Putamen (tissue), 1 donor: Measurements from ENCODE around the gene OAF.
"Not testable (repeated sequence)": the region's sequence is repeated elsewhere in the genome, so short reads cannot be mapped to it uniquely, and the experiment has no call there.

Experiments
- DNase-seq: peaks from one replicate; pipeline ENCODE4 v3.0.0-alpha.2; 2016; ENCODE audit warnings: low spot score

OAF gene

DNA sequence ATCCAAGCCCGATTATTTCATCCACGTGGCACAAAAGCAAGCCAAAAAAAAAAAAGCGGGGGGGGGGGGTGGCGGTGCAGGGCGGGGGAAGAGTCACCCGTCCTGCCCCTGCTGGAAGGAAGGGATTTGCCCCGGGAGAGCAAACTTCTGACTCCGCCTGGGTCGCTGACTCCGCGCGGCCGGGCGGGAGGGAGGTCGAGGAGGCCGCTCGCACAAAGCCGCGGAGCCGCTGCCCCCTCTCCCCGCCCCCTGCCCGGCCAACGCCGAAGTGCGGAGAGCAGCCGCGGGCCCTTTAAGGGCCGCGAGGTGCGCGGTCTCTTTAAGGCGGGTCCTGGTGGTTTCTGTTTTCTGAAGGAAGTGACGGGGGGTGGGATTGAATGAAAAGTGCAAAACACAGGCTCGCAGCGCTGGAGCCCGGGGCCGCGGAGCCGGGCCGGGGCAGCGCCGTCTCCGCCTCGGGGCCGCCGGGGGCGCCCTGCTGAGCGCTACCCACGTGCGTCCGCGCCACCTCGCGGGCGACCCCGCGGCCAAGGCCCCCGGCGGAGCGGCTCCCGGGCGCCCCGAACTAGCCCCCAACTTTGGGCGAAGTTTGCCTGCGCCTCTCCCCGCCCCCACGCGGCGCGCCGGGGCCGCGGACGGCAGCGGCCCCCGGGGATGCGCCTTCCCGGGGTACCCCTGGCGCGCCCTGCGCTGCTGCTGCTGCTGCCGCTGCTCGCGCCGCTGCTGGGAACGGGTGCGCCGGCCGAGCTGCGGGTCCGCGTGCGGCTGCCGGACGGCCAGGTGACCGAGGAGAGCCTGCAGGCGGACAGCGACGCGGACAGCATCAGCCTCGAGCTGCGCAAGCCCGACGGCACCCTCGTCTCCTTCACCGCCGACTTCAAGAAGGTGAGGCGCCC lies at the start of gene OAF:
TSS of gene OAF (plus strand) at position 407 of the 896 bp plus-strand sequence. CDS start at position 655, 248 bp downstream.
- DNase-seq = peak; percentile 76

DNA sequence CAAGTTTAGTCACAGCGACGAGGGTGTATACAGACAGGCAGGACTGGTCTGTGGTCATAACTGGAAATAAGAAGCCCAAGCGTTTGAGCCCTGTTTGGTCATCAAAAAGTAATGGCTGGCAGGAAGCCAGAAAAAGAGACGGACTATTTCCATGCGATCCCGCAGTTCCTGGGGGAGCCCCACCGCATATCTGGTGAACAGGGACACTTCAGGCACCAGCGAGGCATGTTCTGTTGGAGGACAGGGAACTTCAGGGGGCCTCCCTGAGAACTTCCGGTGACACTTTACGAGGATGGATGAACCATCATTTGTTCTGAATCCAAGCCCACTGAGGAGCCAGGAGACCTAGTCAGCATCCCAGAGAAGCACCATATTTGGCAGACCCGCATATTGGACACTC lies 43.2 kb upstream of the OAF start:
- no peak for DNase-seq

DNA sequence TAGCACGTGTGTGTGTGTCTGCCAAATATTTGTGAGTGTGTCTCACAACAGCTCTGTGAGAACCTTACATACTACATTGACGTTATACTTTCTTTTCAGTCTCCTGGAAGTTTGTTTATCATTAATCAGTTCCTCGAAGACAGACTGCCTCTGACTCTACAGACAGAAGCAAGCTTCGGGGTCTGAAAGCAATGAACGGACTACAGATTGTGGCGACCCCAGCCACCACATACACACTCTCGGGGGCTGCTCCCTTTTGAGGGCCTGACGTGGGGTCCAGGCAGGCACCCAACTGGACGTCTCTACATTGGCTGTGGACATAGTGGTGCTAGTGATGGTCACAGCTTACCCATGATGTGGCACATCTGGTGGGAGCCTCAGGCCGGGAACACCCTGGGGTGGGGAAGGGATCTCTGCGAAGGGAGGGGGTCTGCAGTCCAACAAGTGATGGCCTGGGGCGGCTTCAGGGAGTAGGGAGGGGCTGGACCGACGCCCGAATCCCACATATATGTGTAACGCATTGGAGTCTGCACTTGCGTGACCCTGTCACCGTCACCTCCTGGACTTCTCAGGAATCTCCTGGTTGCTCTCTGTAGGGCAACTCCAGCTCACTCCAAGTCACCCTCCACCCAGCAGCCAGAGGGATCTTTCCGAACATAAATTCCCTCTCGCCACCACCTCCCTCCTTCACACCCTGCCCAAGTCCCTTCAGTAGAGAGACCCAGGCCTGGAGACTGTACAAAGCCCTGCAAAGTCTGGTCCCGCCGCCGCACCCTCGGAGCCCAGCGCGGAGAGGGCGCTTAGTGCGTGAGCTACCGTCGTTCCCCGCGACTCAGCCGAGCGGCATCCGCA lies 42.5 kb upstream of the OAF start:
- no peak for DNase-seq

DNA sequence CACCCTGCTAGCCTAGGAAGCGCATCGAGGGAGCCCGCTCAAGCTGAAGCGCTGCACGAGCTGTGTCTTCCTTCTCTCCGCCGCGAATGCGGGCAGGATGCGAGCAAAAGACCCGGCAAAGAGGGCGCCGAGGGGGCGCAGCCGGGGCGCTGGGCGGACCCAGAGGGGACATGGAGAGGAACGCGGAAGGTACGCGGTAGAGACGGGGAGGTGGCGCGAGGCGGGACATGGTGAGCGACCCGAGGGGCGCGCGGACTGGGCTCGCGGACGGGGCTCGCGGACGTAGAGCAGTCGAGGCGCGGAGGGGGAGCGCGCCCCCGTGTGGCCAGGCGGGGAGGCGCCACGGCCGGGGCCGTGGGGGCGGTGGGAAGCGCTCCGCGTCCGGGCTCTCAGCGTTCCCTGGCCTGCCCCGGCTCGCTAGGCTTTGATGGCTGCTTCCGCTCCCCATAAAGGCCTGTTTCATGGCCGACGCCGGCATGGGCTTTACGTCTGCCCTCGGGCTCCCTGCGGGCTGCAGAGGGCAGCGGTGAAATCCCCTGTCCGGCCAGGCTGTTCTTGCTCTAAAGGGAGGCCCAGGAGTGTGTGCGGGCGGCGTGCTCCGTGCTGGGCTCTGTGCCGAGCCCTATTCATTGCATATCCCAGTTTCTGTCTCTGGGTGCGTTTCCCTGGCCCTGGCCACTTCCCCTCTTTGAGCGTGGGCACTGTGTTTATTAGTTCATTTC lies 41.7 kb upstream of the OAF start:
- DNase-seq = peak; percentile 50

DNA sequence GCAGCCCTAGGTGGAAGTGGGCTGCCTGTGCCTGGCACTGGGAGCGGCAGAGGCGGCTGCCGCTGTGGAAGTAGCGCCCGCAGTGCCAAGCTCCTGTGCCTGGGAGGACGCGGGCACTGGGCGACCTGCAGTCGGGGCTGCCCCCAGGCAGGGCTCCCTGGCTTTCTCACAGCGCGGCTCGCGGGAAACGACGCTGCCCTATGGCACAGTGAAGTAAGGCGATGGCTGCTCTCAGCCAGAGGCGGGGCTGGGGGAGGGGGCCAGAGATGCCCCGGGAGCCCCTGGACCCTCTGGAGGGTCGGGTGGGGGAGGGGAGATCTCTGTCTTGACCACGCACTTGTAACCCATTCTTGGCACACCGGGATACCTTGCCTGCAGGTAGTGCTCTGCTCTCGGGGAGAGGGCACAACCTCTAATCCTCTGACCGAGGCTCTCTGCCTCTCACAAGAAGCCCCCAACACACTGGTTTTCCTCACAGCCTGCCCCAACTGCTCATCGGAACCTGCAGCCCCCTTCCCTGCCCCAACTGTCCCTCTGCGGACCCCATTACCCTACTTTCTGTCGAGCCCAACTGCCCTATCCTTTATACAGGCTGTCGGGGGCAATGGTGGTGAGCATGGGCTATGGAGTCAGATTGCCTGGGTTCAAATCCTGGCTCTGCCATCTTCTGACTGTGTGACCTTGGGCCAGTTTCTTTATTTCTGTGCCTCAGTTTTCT lies 40.7 kb upstream of the OAF start:
- no peak for DNase-seq

DNA sequence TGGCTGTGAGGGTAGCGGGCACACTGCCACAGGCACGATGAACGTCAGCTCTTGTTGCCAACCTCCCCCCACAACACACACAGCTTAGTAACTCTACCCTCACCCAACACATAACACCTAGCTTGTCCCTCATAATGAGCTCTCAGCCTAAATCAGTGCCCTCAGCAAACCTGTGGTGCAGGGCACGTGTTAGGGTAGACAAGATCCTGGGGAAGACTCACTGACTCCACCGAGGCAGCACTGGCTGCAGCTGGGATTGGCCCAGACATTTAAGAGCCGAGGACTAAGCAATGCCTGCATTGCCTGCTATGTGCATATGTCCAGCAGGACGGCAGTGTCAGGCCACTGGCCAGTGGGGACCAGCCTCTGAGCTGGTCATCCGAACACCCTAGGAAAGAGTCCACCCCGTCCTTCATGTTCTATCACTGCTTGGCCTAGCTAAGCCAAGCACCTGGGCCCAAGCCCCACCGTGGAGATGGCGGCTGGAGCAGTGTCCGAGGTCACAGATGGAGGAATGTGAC lies 40.0 kb upstream of the OAF start:
- DNase-seq = no peak

DNA sequence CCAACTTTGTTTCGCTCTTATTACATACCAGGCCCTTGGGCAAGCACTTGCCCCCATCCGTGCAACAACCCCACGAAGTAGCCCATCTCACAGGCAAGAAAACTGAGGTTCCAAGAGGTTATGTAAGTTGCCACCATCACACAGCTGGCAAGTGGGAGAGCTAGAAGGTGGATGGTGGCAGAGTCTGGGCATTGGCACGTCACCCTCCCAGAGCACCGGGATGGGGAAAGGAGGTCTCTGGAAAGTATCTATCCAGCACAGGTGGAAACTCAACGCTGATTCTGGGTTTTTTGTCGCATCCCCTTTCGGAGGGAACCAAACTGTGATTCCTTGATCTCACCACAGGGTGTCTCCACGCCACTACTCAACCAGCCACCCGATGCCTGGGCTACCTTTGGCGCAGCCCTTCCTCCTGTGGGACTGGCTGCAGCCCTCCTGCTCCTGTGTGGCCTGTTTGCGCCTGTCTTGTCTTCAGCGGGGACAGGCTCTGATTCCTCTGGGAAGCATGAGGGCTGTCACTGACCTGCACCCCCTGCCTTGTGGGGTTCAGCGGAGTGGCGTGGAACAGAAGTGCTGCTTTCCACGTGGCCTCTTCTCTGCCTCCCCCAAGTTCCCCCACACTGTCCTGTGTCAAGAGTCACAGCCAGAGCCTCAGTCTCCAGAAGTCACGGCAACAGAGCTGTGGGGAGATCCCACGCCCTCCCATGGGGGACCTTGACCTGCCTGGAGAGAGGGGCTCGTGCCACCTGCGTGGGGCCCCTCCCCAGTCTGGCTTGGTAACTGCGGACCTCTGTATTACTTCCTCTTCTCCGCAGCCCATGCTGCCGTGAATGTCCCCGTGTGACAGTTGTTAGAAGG lies 38.5 kb upstream of the OAF start:
- DNase-seq = peak; percentile 68

DNA sequence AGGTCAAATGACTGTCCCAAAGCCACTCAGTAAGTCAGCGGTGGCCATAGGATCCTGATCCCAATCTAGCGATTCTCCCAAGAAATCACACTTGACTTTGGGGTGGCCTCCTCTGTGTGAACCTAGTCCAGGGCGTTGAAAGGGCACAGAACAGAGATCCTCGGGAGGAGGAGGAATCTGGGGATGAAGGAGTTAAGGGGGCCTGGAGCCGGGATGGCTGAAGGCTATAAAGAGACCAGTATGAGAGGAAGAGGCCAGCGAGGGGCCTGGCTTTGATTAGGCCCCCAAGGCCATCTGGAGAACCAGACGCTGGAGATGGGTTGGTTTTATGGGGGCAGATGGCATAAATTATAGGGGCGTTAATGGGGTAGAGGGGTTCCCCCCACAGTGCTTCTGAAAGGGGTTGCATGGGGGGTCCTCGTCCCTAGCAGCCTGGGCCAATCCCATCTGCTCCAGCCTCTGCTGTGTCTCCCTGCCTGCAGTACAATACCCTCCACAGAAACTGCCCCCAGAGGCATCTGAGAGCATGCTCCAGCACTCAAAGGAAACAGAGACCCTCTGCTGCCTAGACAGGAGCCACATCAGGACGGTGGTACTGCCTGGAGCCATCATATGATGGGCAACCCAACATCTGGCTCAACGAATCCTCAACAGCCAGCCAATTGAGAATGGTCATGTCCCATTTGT lies 37.7 kb upstream of the OAF start:
- DNase-seq = no peak

DNA sequence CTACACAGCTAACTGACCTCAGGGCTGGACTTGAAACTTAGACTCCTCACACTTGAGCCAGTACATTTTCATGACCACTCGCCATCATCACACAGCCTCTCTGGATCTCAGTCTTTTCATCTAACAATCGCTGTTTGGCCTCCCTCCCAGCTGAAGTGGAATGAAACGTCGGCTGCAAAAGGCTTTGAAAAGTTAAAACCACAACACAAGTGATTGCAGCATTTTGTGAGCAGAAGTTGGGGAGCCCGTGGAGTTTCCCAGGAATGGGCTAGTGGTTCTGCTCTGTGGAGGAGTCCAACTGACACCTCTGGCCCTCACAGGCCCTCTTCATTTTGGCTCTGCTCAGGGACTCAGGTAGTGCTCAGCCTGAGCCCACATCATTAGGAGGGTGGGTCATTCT lies 37.0 kb upstream of the OAF start:
- DNase-seq = no peak

DNA sequence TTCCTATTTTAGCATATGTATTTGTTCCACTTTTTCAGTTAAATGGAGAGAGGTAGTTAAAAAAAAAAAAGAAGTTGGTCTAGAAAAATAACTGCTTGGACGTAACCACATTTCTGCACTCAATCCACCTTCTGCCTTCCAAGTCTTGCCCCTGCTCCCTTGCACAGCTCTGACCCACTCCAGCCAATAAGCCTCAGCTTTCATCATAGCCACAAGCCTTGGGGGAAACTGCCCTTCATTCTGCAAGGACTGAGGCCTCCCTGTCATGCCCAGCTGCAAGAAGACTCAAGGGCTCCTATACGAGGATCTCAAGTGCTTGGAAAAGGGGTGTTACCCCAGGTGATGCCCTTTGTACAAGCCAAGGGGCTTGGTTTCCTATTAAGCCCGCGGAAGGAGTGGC lies 36.0 kb upstream of the OAF start:
- DNase-seq = no peak

DNA sequence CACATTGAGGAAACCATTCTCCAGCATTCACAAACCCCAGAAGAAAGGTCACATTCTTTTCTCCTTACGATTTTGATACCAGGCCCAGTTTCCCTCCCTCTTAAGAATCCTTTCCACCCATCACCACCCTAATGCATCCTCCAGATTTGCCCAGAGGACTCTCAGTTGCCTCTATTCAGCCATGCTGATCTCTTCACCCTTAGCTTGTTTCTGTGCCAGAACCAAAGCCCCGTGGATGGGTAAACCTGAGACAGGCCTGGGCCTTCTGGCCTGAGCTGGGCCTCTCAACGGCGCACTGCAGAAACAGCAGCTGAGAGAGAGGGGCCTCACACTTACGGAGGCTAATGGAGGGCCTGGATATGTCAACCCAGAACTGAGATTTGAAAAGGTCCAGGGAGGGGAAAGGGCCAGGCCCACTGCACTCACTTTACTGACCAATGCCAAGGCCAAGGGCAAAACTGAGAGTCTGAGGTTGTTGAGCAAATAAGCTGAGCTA lies 32.2 kb upstream of the OAF start:
- DNase-seq = no peak

DNA sequence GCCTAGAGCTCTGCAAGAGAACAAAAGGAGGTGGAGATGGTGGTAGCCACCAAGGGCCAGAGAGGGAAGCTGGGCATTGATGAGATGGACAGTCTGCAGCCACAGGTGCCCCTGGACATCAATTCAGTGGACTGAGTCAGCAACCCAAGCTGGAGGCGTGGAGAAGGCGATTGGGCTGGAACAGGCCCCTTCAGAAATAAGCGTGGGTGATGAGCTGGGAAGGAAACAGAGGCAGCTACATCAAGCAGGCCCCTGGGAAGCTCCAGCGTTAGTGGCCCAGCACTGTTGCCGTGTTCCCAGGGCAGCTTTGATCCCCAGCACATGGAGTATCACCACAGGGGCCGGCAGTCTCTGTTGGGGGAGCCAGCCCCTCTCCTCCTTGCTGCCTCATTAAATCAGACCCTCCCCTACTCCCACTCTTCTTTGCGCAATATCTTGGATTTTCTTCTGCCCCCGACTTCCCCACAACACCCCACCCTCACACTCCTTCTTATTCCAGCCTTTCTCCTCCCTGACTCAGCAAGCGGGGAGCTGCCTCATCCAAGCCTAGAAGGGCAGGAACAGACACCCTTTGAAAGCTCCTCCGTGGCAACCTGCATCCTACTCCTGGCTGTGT lies 31.7 kb upstream of the OAF start:
- DNase-seq = no peak

DNA sequence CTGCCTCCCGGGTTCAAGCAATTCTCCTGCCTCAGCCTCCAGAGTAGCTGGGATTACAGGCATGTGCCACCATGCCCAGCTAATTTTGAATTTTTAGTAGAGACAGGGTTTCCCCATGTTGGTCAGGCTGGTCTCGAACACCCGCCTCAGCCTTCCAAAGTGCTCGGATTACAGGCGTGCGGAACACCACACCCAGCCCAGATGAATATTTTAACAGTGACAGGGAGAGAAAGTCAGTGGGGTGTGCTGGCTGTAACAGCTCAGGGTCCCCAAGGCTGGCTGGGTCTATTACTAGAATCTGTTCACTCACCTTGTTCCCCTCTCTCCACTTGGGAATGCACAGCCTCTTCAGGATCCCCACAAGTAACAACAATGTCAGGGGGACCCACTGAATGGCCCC lies 30.8 kb upstream of the OAF start:
- not testable (repeated sequence) for DNase-seq

DNA sequence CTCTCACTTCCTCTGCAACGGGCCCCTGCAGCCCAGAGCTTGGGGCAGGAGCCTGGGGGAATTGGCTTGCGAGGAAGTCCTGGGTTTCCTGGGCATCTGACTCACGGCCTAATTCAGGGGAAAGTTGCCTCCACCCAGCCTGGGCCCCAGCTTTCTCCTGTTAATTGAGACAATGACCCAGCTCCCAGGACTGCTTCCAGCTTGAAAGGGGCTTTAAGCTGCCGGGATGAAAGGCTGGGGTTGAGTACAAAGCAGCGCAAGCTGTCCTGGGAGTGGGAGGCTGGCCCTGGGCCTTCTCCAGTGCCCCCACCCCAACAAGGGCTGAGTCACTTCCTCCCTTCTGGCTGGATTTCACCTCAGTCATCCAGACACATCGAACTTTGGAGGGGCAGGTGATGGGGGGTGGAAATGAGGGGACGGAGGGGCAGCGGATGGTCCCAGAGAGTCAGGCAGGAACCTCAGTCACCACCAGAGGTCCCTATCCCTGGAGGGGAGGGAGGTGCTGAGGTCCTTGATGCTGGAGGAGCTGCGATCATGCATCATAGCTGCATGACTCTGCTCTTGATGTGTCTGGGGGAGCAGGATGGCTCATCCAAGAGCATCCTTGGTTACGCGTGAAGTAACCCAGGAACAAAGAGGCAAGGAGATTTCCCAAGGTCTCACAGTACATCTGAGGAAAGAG lies 30.1 kb upstream of the OAF start:
- peak; percentile 54 for DNase-seq

DNA sequence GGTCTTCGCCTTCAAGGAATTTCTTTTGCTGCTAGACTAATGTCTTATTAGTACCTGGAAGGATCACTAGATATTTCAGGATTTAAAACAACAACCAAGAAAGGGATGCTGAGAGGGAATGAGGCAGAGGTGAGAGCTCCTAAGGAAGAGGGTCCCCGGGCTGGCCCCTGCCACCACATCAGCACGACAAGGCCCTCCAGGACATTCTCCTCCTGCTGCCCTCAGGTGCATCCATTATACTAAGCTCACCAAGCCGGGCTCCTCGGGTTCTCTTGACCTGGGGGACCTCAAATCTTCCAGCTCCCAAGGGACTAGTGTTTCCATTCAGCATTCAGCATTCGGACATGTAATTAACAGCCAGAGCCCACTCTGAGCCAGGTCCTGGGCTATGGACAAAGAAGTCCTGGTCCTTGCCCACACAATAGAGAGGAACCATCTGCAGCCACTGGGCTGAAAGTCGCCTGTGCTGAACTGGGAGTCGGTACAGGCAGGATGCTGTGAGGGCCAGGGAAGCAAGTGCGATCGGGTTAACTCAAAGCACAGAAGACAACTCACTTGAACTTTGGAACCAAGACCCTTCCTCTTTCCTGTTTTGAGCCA lies 29.4 kb upstream of the OAF start:
- DNase-seq = no peak

DNA sequence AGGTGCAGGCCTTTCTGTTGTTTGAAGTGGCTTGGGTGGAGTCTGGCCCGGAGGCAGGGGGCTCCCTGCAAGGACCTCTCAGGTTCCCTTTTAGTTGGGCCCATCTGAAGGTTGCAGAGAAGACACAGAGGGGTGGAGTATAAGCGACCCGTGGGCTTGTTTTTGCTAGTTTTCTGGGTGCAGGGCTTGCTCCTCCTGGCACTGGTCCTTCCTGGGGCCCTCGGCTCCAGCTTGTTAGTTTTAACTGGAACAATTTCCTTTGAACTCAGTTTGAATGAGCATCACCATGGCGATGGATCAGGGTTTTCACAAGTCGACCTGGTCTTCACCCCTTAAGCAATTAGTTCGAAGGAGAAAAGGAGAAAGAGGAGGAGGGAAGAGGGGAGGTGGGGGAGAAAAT lies 28.5 kb upstream of the OAF start:
- peak; percentile 52 for DNase-seq

DNA sequence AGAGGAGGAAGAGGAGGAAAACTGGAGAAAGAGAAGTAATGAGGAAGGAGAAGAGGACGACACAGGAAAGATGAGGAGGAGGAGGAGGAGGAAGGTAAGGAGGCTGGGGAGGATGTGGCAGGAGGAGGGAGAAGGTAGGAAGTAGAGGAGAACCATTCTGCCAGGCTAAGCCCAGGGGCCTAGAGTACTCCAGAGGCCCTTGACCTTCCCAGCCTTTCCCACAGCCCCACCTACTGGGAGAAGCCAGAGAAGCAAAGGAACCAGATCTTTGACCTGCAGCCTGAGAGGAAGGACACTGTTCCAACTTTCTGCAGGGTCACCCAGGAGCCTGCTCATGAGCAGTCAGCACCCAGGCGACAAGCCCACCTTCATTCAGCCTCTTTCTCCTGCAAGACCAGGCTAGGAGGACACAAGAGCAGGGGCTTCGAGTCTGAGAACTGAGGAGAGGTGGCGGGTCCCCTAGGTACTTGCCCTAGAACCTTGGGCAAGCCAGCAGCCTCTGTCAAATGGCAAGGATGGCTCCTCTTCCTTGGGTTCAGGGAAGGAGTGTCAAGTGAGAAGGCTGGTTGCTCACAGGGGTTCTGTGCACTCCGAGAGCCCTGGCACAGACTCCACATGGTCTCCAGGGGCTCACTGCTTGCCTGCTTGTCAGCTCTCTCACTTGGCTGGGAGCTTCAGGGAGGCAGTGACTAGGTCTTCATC lies 27.9 kb upstream of the OAF start:
- DNase-seq = no peak

DNA sequence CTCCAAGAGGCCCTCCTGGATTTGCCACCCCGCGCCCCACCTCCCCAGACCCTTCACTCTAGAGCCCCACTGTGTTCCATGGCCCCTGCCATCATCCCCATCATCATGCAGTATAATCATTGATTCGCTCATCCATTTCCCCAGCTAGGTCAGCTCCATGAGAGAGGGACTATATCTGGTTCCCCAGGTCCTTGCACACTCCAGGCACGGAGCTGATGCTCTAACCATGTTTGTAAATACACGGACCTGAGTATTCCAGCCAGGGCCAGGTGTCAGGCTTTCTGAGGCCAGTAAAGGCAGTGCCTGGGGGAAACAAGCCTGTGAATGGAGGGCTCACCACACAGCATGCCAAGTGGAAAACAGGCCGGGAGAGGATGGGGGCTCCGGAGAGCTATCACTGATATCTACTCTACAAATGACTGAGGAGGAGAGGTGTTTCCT lies 27.1 kb upstream of the OAF start:
- no peak for DNase-seq
